ENCODE results near the gene COL4A2. TPM values are rescaled to one million over a fixed set of nuclear protein-coding genes. Genes with fewer than 3 reads are reported as not detected.
A peak's percentile ranks its signal among the peaks of the same experiment; 100 is the strongest.

COL4A2 gene
- total and polyA plus RNA-seq, 2 experiments from 2014 or later: 146 to 455 TPM

- no peak overlapping the region for H2AFZ ChIP-seq
- peaks cover 41% of the 10 kb centered on the region for H3K4me1 ChIP-seq (ENCODE audit: insufficient read depth)
- H3K9me2 ChIP-seq (ENCODE audit: insufficient read depth): no peaks in the 10 kb centered on the region
- H3K9me3 ChIP-seq (ENCODE audit: low read depth): no peaks in the 10 kb centered on the region
- H3K4me3 ChIP-seq: no peak overlapping the region
- H3K27me3 ChIP-seq (replicated peaks; ENCODE audit: insufficient read depth): no peaks in the 10 kb centered on the region
- peaks cover 46% of the 10 kb centered on the region for H3F3A ChIP-seq (ENCODE audit: insufficient read depth)
- no peak overlapping the region for H3K9ac ChIP-seq
- H3K27ac ChIP-seq: no peak overlapping the region
- no peak for TF ChIP-seq EZH2 (IDR thresholded peaks at IDR 0.05; ENCODE audit: insufficient read depth, poor library complexity, severe bottlenecking)
- no peak for TF ChIP-seq EZH2phosphoT487 (IDR thresholded peaks at IDR 0.05; ENCODE audit: insufficient read depth, low read depth)
- no peaks in the 10 kb centered on the region for H3K79me2 ChIP-seq (ENCODE audit: insufficient read depth)
- no peak overlapping the region for H3K4me2 ChIP-seq (ENCODE audit: unreplicated experiment)
- H3K36me3 ChIP-seq (ENCODE audit: low read depth): no peaks in the 10 kb centered on the region
- WGBS, 2 experiments (ENCODE audit: low coverage in 1 of 2, low lambda C conversion rate in 2 of 2, missing lambda C conversion rate in 2 of 2): 78 to 79% methylated on average over 6 of the region's 6 CpGs
- DNase-seq: no peak
- no peaks in the 10 kb centered on the region for H4K20me1 ChIP-seq (ENCODE audit: insufficient read depth)
- in situ Hi-C loops (cut with MboI): loop anchor here (10.0 kb wide), 1 partner anchor 179 kb away; no protein-coding TSS in a partner anchor
Measured at GRCh38 chr13:110413676-110414040, 106.6 kb downstream of the COL4A2 start.

- DNase-seq: no peak
- H2AFZ ChIP-seq: no peak overlapping the region
- WGBS, 2 experiments (ENCODE audit: low coverage in 1 of 2, low lambda C conversion rate in 2 of 2, missing lambda C conversion rate in 2 of 2): 97 to 98% methylated on average over 7 of the region's 7 CpGs
- H3K4me3 ChIP-seq: no peak overlapping the region
- no peaks in the 10 kb centered on the region for H3K27me3 ChIP-seq (replicated peaks; ENCODE audit: insufficient read depth)
- TF ChIP-seq EZH2 (IDR thresholded peaks at IDR 0.05; ENCODE audit: insufficient read depth, poor library complexity, severe bottlenecking) (no peak), EZH2phosphoT487 (IDR thresholded peaks at IDR 0.05; ENCODE audit: insufficient read depth, low read depth) (no peak)
- H3K4me1 ChIP-seq (ENCODE audit: insufficient read depth): peaks cover 41% of the 10 kb centered on the region
- H3K79me2 ChIP-seq (ENCODE audit: insufficient read depth): no peaks in the 10 kb centered on the region
- H3F3A ChIP-seq (ENCODE audit: insufficient read depth): peaks cover 47% of the 10 kb centered on the region
- H3K9me2 ChIP-seq (ENCODE audit: insufficient read depth): no peaks in the 10 kb centered on the region
- no peak overlapping the region for H3K9ac ChIP-seq
- H3K9me3 ChIP-seq (ENCODE audit: low read depth): no peaks in the 10 kb centered on the region
- H3K27ac ChIP-seq: no peak overlapping the region
- in situ Hi-C loops (cut with MboI): loop anchor here (10.0 kb wide), 1 partner anchor 179 kb away; no protein-coding TSS in a partner anchor
- H4K20me1 ChIP-seq (ENCODE audit: insufficient read depth): no peaks in the 10 kb centered on the region
- no peaks in the 10 kb centered on the region for H3K36me3 ChIP-seq (ENCODE audit: low read depth)
- H3K4me2 ChIP-seq (ENCODE audit: unreplicated experiment): no peak overlapping the region
Measured at GRCh38 chr13:110414283-110414682, 107.2 kb downstream of the COL4A2 start.

GRCh38 chr13:110414931-110415330 is 107.8 kb downstream of the COL4A2 start:
- Histone ChIP-seq H3K36me3 (ENCODE audit: low read depth) (no peaks in the 10 kb centered on the region), H3K27ac (no peak overlapping the region), H3K4me2 (ENCODE audit: unreplicated experiment) (no peak overlapping the region), H3K4me1 (ENCODE audit: insufficient read depth) (peaks cover 41% of the 10 kb centered on the region), H3K27me3 (replicated peaks; ENCODE audit: insufficient read depth) (no peaks in the 10 kb centered on the region), H3K4me3 (no peak overlapping the region), H3K9me2 (ENCODE audit: insufficient read depth) (no peaks in the 10 kb centered on the region), H3F3A (ENCODE audit: insufficient read depth) (peaks cover 47% of the 10 kb centered on the region), H3K9me3 (ENCODE audit: low read depth) (no peaks in the 10 kb centered on the region), H3K79me2 (ENCODE audit: insufficient read depth) (no peaks in the 10 kb centered on the region), H3K9ac (no peak overlapping the region), H4K20me1 (ENCODE audit: insufficient read depth) (no peaks in the 10 kb centered on the region), H2AFZ (no peak overlapping the region)
- in situ Hi-C loops (cut with MboI): loop anchor here (10.0 kb wide), 1 partner anchor 180 kb away; no protein-coding TSS in a partner anchor
- no peak for DNase-seq
- WGBS, 2 experiments (ENCODE audit: low coverage in 1 of 2, low lambda C conversion rate in 2 of 2, missing lambda C conversion rate in 2 of 2): 97 to 100% methylated on average over 2 of the region's 2 CpGs
- no peak for TF ChIP-seq EZH2phosphoT487 (IDR thresholded peaks at IDR 0.05; ENCODE audit: insufficient read depth, low read depth)
- TF ChIP-seq EZH2 (IDR thresholded peaks at IDR 0.05; ENCODE audit: insufficient read depth, poor library complexity, severe bottlenecking): no peak

GRCh38 chr13:110415669-110416068 is 108.6 kb downstream of the COL4A2 start:
- TF ChIP-seq EZH2phosphoT487 (IDR thresholded peaks at IDR 0.05; ENCODE audit: insufficient read depth, low read depth) (no peak), EZH2 (IDR thresholded peaks at IDR 0.05; ENCODE audit: insufficient read depth, poor library complexity, severe bottlenecking) (no peak)
- peaks cover 41% of the 10 kb centered on the region for H3K4me1 ChIP-seq (ENCODE audit: insufficient read depth)

More at GRCh38 chr13:110415669-110416068, 108.6 kb downstream of the COL4A2 start:
- Histone ChIP-seq H3K36me3 (ENCODE audit: low read depth) (no peaks in the 10 kb centered on the region), H3K4me2 (ENCODE audit: unreplicated experiment) (peak overlapping the region; percentile 98), H2AFZ (no peak overlapping the region), H4K20me1 (ENCODE audit: insufficient read depth) (no peaks in the 10 kb centered on the region), H3K27me3 (replicated peaks; ENCODE audit: insufficient read depth) (no peaks in the 10 kb centered on the region), H3K9ac (peak overlapping the region; percentile 78), H3K9me2 (ENCODE audit: insufficient read depth) (no peaks in the 10 kb centered on the region), H3F3A (ENCODE audit: insufficient read depth) (peaks cover 47% of the 10 kb centered on the region), H3K9me3 (ENCODE audit: low read depth) (no peaks in the 10 kb centered on the region), H3K27ac (peak overlapping the region; percentile 80), H3K79me2 (ENCODE audit: insufficient read depth) (no peaks in the 10 kb centered on the region), H3K4me3 (no peak overlapping the region)
- 73 to 79% methylated on average over 8 of the region's 8 CpGs for WGBS, 2 experiments (ENCODE audit: low coverage in 1 of 2, low lambda C conversion rate in 2 of 2, missing lambda C conversion rate in 2 of 2)
- peak; percentile 49 for DNase-seq
- in situ Hi-C loops (cut with MboI): loop anchor here (10.0 kb wide), 1 partner anchor 181 kb away; no protein-coding TSS in a partner anchor
